NCI-H1417 (cell line): Measurements from ENCODE around the gene PTRH1.

Source experiments
- DNase-seq, 3 experiments: peaks; one replicate each; lab custom pipeline; 2025; lab: John Stamatoyannopoulos, UW

Gene PTRH1

DNA sequence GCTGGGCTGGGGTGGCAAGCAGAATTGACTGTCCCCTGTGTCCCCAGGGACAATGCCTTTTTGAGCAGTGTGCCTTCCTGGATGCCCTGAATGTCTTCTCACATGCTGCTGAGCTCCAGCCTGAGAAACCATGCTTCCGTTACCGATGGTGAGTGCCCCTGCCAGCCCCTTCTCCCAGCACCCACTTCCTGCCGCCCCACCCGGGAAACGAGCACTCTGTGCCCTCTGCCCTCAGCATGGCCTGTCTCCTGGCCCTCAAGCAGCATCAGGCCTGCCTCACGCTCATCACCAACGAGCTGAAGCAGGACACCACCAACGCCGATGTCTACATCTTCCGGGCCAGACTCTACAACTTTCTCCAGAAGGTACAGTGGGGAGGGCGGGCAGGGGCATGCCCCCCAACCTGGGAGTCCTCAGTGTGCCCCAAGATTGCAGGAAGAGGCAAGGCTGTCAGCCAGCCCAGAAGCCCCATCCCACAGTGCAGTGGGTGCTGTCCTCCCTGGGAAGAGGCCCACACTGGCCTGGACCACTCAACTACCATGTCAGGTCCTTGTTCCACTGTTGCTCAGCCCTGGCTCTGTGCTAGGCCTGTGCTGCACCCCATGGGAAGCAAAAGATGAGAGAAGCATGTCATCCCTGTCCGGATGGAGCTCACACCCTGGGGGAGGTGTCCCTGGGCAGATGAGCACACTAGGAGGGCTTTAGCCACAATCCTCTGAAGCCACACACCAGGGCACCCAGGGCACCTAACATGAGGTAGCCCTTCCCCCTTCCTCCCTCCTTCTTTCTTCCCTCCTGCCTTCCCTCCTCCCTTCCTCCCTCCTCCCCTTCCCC, 4.8 kb upstream of the PTRH1 start:
- DNase-seq = peak in 2 of 3 experiments; percentile 47 to 48

DNA sequence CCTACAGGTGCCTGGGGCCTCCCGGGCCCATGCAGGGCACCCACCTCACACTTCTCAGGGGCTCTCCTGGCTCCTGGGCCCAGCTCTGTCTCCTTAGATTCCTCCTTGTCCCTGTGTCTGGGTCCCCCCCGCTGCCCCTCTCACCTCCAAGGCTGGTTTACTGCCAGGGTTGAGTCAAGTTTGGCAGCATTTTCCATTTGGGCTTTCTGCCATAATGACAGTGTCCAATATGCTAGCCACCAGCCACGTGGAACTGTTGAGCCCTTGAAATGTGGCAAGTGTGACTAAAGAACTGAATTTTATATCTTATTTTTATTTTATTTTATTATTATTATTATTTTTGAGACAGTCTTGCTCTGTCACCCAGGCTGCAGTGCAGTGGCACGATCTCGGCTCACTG, 2.3 kb upstream of the PTRH1 start:
- DNase-seq = peak in 1 of 3 experiments; percentile 10

DNA sequence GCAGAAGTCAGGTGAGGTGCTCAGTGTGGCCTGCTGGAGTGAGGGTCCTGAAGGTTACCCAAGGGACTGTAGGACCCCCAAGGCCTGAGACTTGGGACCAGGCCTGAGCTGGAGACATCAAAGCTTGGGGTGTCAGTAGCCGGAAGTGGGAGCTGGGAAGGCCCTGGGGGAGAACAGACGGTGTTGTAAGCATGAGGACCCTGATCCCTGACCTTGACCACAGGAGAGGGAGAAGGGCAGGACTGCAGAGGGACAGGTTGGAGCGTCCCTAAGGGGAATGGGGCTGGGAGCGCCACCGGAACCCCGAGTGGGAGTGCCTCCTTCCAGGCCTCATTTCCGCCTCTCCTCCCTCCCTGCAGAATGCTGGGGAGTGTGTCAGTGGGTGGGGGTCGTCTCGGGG, 949 bp upstream of the PTRH1 start:
- DNase-seq = no peak

DNA sequence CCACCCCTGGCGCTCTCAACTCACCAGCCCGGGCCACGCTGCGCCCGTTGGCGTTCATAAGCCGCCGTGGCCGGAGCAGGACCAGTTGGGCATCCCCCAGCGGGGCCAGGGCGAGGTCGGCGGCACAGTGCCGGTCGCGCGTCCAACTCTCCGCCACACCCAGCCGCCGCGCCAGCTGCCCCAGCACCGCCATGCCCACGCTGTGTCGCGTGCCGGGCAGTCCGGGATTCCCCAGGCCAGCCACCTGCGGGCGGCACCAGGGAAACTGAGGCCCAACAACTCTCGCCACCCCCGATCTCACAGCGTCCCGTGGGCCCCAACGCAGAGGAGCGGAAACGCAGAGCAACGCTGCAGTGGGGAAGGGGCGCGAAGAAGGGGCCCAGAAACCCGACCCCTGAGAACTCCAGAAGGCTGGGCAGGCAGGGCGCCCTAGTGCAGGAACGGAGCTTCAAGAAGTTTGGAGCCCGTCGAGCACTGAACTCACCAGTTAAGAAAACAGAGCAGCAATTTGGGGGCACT, 453 bp downstream of the PTRH1 start:
- DNase-seq = no peak

- peak in 1 of 3 experiments; percentile 20 for DNase-seq
Measured at GRCh38 chr9:127714020-127714750, 1.3 kb downstream of the PTRH1 start.

DNA sequence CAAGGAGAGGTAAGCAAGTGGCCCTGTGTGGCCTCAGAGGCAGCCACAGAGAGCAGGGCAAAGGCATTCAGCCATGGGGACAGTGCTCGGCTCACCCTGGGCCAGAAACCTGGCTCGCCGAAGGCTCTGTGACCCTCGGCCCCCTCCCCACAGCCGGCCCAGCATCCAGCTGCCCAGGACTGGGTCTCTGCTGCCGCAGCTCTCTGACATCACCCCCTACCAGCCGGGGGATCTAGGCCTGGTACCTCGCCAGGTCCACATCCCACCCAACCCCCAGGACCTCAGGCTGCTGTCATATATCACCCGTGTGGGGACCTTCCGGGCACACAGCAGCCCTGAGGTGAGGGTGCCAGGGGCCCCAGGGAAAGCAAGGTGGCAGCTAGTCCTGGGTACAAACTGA, 2.6 kb downstream of the PTRH1 start:
- DNase-seq = no peak

DNA sequence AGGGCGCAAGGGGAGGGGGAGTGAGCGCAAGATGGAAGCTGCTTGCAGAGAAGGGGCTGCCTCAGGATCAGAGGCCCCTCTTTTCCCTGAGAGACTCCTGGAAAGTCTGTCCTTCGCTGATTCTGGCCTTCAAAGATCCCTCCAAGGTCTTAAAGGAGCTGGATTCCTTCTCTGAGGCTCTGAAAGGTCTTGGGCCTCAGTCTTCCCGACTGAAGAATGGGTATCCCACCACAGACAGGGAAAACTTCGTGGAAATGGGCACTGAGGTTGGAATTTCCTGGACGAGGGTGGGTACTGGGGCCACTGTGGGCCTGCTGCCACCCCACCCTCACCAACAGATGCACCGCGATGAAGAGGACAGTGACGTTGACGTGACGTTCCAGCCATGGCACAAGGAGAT, 3.1 kb downstream of the PTRH1 start:
- no peak for DNase-seq

- peak in 2 of 3 experiments; percentile 93 to 96 for DNase-seq
Measured at GRCh38 chr9:127711831-127712274, 3.6 kb downstream of the PTRH1 start.

DNA sequence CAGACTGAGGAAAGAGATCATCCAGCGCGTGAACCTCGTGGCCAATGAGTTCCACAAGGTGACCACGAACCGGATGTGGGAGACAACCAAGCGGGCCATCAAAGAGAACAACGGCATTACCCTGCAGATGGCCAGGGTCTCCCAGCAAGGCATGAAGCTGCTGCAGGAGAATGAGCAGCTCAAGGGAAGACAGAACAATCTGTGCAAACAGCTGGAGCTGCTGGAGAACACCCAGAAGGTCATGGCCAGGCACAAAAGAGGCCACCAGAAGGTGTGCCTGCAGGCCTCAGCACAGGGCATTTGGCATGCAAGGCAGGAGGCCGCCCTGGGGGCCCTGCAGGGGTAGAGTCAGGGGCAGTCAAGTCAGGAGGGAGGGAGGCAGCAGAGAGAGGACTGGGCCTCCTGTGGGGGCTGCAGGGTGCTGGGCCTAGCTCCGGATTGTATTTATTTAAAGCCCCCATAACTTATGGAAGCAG, 4.2 kb downstream of the PTRH1 start:
- peak in 1 of 3 experiments; percentile 49 for DNase-seq

- no peak for DNase-seq
Measured at GRCh38 chr9:127710204-127710783, 5.2 kb downstream of the PTRH1 start.

- no peak for DNase-seq
Measured at GRCh38 chr9:127708952-127709587, 6.4 kb downstream of the PTRH1 start.

DNA sequence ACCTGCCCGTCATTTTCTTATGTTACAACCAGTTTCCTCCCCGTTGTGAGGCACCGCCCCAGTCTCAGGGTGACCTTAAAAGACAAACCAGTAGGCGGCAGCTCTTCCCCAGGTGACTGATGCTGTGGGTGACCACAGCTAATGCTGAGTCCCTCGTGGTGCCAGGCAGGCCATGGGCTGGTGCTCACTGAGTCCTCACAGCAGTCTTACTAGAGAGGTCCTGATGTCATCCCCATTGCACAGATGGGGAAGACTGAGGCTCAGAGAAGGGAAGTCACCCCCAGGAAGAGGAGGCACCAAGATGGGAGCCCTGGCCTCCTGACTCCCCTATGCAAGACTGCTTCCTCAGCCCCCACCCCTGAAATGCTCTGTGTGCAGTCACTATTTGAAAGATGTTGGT, 7.7 kb downstream of the PTRH1 start:
- DNase-seq = no peak

GRCh38 chr9:127706836-127707241, 8.6 kb downstream of the PTRH1 start, which contains the start of gene CFAP157:
CFAP157 (plus strand) TSS chr9:127706988; CDS start chr9:127707032, 44 bp downstream.
- DNase-seq = peak in 2 of 3 experiments; percentile 21 to 55

DNA sequence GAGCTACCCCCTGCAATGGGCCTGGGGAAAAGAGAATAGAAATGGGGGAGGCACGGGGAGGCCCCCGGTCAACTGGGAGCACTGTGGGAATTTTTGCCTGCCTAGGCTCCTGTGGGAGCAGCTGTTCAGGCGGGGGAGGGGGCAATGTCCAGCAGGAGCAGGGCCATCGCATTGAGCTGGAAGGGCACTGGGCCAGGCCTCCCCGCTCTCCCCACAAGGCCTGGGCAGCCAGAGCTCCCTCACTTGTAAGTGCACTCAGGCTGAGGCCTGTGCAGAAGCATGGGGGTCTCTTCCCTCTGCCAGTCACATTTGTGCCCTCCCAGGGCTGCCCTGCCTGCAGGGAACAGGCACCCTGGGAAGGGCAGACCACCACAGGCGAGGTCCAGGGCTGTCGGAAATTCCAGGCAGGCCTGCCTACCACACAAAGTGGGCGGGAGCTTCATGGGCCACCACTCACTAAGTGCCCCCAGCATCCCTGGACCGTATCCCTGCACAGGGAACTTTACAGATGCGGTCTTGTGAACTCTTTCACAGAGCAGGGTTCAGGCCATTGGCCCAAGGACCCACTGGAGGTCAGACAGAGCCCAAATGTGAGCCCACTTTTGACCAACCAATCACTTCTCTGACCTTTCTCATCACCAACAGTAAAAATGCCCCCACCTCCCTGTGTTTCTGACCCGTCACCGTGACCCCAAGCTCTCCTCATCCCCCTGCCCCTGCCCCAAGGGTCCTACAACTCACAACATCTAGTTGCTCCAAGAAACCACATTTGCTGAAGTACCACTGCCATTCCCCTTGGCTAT, 9.7 kb downstream of the PTRH1 start:
- no peak for DNase-seq

GRCh38 chr9:127703289-127703946, 12.0 kb downstream of the PTRH1 start:
- no peak for DNase-seq

- DNase-seq = peak in 1 of 3 experiments; percentile 18
Measured at GRCh38 chr9:127700594-127701255, 14.7 kb downstream of the PTRH1 start.

GRCh38 chr9:127700140-127700539, 15.3 kb downstream of the PTRH1 start:
- DNase-seq = no peak

DNA sequence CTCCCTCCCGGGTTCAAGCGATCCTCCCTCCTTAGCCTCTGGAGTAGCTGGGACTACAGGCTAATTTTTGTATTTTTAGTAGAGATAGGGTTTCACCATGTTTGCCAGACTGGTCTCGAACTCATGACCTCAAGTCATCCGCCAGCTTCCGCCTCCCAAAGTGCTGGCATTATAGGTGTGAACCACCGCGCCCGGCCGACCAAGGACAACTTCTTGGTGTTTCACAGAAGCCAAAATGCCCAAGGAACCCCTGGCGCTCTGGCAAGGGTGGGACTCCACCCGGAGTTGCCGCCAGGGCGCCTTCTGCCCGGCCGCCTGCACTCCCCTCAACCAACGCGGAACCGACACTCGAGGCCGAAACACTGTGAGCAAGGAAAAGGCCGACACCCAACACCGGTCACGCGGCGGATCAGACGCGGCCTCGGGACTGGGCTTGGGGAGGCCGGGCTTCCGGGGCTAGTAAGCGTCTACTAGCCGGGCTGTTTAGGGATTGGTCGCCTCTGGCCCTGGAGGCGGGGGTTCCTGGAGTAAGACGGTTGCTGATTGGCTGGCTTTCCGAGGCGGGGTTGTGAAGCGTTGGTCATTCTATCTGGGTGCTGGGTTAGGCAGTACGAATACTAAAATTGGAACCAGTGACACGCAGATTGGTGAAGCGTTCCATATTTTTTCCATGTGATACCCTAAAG, 16.3 kb downstream of the PTRH1 start:
- DNase-seq = peak in 1 of 3 experiments; percentile 91

GRCh38 chr9:127698386-127698785, 17.1 kb downstream of the PTRH1 start:
- no peak for DNase-seq
